B cell (primary cell): ENCODE measurements around the gene GCA.

ENCODE experiments used
- CTCF ChIP-seq: fragments of 200-600 bp; IDR thresholded peaks from one replicate; pipeline ENCODE4 v1.8.0; 2022; ENCODE audit warnings: antibody characterized with exemption, mild to moderate bottlenecking
- EZH2 ChIP-seq: IDR thresholded peaks from 2 replicates; pipeline ENCODE4 v1.6.1; 2012; ENCODE audit warnings: borderline replicate concordance, low read depth, mild to moderate bottlenecking, moderate library complexity, low read length; ENCODE audit not compliant: insufficient read depth, poor library complexity, severe bottlenecking

DNA sequence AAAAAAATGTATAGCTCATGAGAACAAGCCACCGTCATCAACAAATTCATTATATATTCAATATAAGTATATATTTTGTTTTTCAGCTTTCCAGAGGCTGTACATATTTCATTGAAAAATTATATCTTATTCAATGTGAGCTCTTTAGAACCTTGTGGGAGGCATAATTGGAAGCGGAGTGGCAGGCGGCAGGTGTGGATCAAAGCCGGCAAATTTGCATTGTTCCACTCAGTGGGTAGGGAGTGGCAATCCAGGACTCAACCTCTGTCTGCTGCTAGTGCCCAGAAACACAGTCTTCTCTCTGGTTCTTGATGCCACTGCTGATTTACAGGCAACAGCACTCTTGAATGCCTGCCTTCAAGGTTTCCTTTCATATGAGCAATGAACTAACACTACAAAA is 46.9 kb downstream of the GCA start:
- no peak for TF ChIP-seq CTCF
- TF ChIP-seq EZH2: no peak
